Panc1 (cell line): ENCODE data around the gene ZDHHC8. TPM values are rescaled to one million over a fixed set of nuclear protein-coding genes. Genes with fewer than 3 reads are reported as not detected.

Experiments
- ATAC-seq: fragments of 200-7000 bp; cut with Tn5 transposase; 2 replicates; pipeline ENCODE4 v1.9.1; 2020; ENCODE audit warnings: mild to moderate bottlenecking, moderate library complexity
- BruUV-seq: library from RNA; stranded (reverse); fragments of 400-500 nt; replicated peaks from 2 replicates; lab custom pipeline; 2021; lab: Mats Ljungman, UMichigan
- CTCF ChIA-PET: fragments of 300-600 bp; sonication (Branson Sonifier 250); formaldehyde crosslinking; loops from one replicate; lab custom pipeline; 2022; ENCODE audit warnings: antibody characterized with exemption; lab: Charles Lee
- POLR2A ChIA-PET: fragments of 300-600 bp; sonication (Branson Sonifier 250); formaldehyde crosslinking; loops from one replicate; lab custom pipeline; 2022; ENCODE audit warnings: antibody characterized with exemption; lab: Charles Lee
- DNase-seq: peaks from one replicate; pipeline ENCODE4 v3.0.0-alpha.2; 2010; ENCODE audit warnings: low read depth, low spot score
- H3K27ac ChIP-seq: 2 replicates; pipeline ENCODE4 v1.5.1; 2011; ENCODE audit warnings: mild to moderate bottlenecking, low read length, inconsistent platforms
- H3K27me3 ChIP-seq: fragments of 200-500 bp; sonication (Bioruptor generic); 2 replicates; pipeline ENCODE4 v1.6.0; 2014; ENCODE audit warnings: low read length, inconsistent platforms; ENCODE audit not compliant: control insufficient read depth, insufficient read depth
- H3K36me3 ChIP-seq: fragments of 200-500 bp; sonication (Bioruptor generic); 2 replicates; pipeline ENCODE4 v1.5.1; 2014; ENCODE audit warnings: inconsistent platforms, mild to moderate bottlenecking, low read length, moderate library complexity; ENCODE audit not compliant: control insufficient read depth, insufficient read depth
- H3K4me1 ChIP-seq: 2 replicates; pipeline ENCODE4 v1.5.1; 2011; ENCODE audit warnings: inconsistent platforms, mild to moderate bottlenecking, low read length, moderate library complexity; ENCODE audit not compliant: control insufficient read depth, insufficient read depth
- H3K4me3 ChIP-seq, 2 experiments: 2 replicates each; pipeline ENCODE4 v1.5.1; 2011 to 2012; ENCODE audit warnings: low read depth in 2 of 2, low read length in 2 of 2, mild to moderate bottlenecking in 2 of 2, inconsistent platforms in 1 of 2, moderate library complexity in 1 of 2
- H3K9me3 ChIP-seq: fragments of 200-500 bp; sonication (Bioruptor generic); 2 replicates; pipeline ENCODE4 v1.5.1; 2014; ENCODE audit warnings: low read depth, mild to moderate bottlenecking, inconsistent platforms, low read length, moderate library complexity; ENCODE audit not compliant: control insufficient read depth, insufficient read depth
- CTCF ChIP-seq: fragments of 450-650 bp; IDR thresholded peaks from 2 replicates; pipeline ENCODE4 v1.5.1; 2017; ENCODE audit warnings: mild to moderate bottlenecking
- POLR2AphosphoS5 ChIP-seq: IDR thresholded peaks from 2 replicates; pipeline ENCODE4 v1.6.1; 2012; ENCODE audit warnings: mild to moderate bottlenecking, low read depth, low read length, moderate library complexity
- SIN3A ChIP-seq: IDR thresholded peaks from 2 replicates; pipeline ENCODE4 v1.6.1; 2012; ENCODE audit warnings: low read depth, mild to moderate bottlenecking, low read length, moderate library complexity, borderline replicate concordance; ENCODE audit not compliant: insufficient read depth
- TCF7L2 ChIP-seq: IDR thresholded peaks from 2 replicates; pipeline ENCODE4 v1.6.1; 2011; ENCODE audit warnings: mild to moderate bottlenecking, low read depth, low read length, inconsistent platforms
- in situ Hi-C: cut with HindIII; loops from 2 replicates; pipeline ENCODE4 v1.10.0; 2016; ENCODE audit warnings: low sequenced_read_pairs, low pct_unique_long_range_greater_than_20kb
- intact Hi-C: fragments of 100-400 bp; cut with micrococcal nuclease; formaldehyde crosslinking; loops from one replicate; pipeline ENCODE4 v1.10.0; 2022; ENCODE audit not compliant: unreplicated experiment
- total RNA-seq: library from RNA; stranded (reverse); gene quantifications from one replicate; pipeline ENCODE4 v1.2.1, GENCODE V29; 2021; ENCODE audit not compliant: unreplicated experiment
- TF ChIP-seq, protein P1 (sequence below), 2 experiments: IDR thresholded peaks; 2 replicates each; pipeline ENCODE4 v1.6.1; 2011 to 2012; ENCODE audit warnings: low read depth in 2 of 2, control low read depth in 1 of 2, low read length in 1 of 2, mild to moderate bottlenecking in 1 of 2, moderate library complexity in 1 of 2; ENCODE audit not compliant: insufficient read depth in 1 of 2

ZDHHC8 gene
- total RNA-seq, 1 experiment from 2014 or later = 79.0 TPM

- DNase-seq (no peak), ATAC-seq (no peak)
- ChIA-PET POLR2A (no interaction called here), CTCF (no interaction called here)
- H3K36me3 ChIP-seq = peaks cover 4% of the 10 kb centered on the region; the same call in 1 of the 2 replicates
- in situ Hi-C loops = no loop called here
- H3K9me3 ChIP-seq = no peaks in the 10 kb centered on the region
- TF ChIP-seq, protein P1, sequence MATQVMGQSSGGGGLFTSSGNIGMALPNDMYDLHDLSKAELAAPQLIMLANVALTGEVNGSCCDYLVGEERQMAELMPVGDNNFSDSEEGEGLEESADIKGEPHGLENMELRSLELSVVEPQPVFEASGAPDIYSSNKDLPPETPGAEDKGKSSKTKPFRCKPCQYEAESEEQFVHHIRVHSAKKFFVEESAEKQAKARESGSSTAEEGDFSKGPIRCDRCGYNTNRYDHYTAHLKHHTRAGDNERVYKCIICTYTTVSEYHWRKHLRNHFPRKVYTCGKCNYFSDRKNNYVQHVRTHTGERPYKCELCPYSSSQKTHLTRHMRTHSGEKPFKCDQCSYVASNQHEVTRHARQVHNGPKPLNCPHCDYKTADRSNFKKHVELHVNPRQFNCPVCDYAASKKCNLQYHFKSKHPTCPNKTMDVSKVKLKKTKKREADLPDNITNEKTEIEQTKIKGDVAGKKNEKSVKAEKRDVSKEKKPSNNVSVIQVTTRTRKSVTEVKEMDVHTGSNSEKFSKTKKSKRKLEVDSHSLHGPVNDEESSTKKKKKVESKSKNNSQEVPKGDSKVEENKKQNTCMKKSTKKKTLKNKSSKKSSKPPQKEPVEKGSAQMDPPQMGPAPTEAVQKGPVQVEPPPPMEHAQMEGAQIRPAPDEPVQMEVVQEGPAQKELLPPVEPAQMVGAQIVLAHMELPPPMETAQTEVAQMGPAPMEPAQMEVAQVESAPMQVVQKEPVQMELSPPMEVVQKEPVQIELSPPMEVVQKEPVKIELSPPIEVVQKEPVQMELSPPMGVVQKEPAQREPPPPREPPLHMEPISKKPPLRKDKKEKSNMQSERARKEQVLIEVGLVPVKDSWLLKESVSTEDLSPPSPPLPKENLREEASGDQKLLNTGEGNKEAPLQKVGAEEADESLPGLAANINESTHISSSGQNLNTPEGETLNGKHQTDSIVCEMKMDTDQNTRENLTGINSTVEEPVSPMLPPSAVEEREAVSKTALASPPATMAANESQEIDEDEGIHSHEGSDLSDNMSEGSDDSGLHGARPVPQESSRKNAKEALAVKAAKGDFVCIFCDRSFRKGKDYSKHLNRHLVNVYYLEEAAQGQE (IDR thresholded peaks at IDR 0.05; ENCODE audit: insufficient read depth in 1 of 2, low read depth in 2 of 2, low read length in 1 of 2) = no peak
- TF ChIP-seq POLR2AphosphoS5 (no peak), SIN3A (no peak), CTCF (no peak), TCF7L2 (no peak)
- intact Hi-C loops = no loop called here
- BruUV-seq = TSS peak; percentile 38
- H3K4me3 ChIP-seq = no peak overlapping the region
- no peak overlapping the region for H3K27ac ChIP-seq
- no peaks in the 10 kb centered on the region for H3K27me3 ChIP-seq
- no peaks in the 10 kb centered on the region; the same call in 1 of the 2 replicates for H3K4me1 ChIP-seq
Measured at GRCh38 chr22:20126284-20127029, 5.1 kb upstream of the ZDHHC8 start.

DNA sequence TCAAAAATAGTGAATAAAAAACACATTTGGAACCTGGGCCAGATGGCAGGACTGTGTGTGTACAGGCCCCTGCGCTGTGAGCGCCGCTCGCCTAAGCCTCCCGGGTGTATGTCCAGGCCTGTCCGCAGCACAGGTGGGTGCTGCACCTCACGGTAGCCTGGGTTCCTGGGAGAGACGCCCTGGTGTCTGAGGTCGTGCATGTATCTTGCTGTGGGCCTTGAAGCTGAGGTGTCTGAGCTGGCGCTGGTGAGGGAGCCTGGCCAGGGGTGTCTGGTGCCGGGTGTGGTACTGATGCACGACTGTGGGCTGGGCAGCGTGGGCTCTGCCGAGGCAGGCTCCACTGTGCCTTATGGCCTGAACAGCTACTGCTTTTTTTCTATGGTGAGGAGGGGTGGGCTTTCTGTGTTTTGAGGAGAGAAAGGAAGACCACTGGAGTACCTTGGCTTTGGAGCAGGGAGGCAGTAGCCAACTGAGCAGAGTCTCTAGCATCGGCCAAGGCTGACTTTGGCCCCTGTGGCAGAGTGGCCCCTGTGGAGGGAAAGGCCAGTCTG, 4.2 kb upstream of the ZDHHC8 start:
- no peak for DNase-seq
- ATAC-seq = no peak
- Histone ChIP-seq H3K27me3 (no peaks in the 10 kb centered on the region), H3K4me1 (no peaks in the 10 kb centered on the region; the same call in 1 of the 2 replicates), H3K36me3 (peaks cover 3% of the 10 kb centered on the region), H3K9me3 (no peaks in the 10 kb centered on the region), H3K27ac (no peak overlapping the region), H3K4me3 (no peak overlapping the region)
- CTCF ChIA-PET = interaction anchor here (0.6 kb wide), 1 partner anchor 16 kb away, joined by 8 read pairs; no protein-coding TSS in a partner anchor
- POLR2A ChIA-PET = no interaction called here
- in situ Hi-C loops = no loop called here
- BruUV-seq = no TSS peak
- TF ChIP-seq CTCF (no peak), SIN3A (no peak), POLR2AphosphoS5 (no peak; the same call in 1 of the 2 replicates), TCF7L2 (no peak)
- TF ChIP-seq, protein P1 (IDR thresholded peaks at IDR 0.05; ENCODE audit: insufficient read depth in 1 of 2, low read depth in 2 of 2, low read length in 1 of 2) = no peak
- intact Hi-C loops = no loop called here
